Astrocyte of the cerebellum (primary cell): Measurements from ENCODE around the gene CLNK.

Experiments
- DNase-seq: peaks from one replicate; pipeline ENCODE4 v3.0.0-alpha.2; 2011; ENCODE audit warnings: low read depth
- H3K4me3 ChIP-seq: 2 replicates; pipeline ENCODE4 v1.5.1; 2011; ENCODE audit warnings: mild to moderate bottlenecking, low read depth, low read length, moderate library complexity
- in situ Hi-C: cut with HindIII; loops from 2 replicates; pipeline ENCODE4 v1.10.0; 2017; ENCODE audit warnings: low sequenced_read_pairs
- TF ChIP-seq, protein P1 (sequence below): IDR thresholded peaks from 2 replicates; pipeline ENCODE4 v1.5.1; 2012; ENCODE audit warnings: low read length, low read depth, moderate library complexity, mild to moderate bottlenecking; ENCODE audit errors: missing control alignments

Gene CLNK

GRCh38 chr4:10524196-10524833 is 160.3 kb downstream of the CLNK start:
- in situ Hi-C loops: no loop called here
- DNase-seq: no peak
- H3K4me3 ChIP-seq: no peak overlapping the region
- TF ChIP-seq, protein P1, sequence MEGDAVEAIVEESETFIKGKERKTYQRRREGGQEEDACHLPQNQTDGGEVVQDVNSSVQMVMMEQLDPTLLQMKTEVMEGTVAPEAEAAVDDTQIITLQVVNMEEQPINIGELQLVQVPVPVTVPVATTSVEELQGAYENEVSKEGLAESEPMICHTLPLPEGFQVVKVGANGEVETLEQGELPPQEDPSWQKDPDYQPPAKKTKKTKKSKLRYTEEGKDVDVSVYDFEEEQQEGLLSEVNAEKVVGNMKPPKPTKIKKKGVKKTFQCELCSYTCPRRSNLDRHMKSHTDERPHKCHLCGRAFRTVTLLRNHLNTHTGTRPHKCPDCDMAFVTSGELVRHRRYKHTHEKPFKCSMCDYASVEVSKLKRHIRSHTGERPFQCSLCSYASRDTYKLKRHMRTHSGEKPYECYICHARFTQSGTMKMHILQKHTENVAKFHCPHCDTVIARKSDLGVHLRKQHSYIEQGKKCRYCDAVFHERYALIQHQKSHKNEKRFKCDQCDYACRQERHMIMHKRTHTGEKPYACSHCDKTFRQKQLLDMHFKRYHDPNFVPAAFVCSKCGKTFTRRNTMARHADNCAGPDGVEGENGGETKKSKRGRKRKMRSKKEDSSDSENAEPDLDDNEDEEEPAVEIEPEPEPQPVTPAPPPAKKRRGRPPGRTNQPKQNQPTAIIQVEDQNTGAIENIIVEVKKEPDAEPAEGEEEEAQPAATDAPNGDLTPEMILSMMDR: no peak

DNA sequence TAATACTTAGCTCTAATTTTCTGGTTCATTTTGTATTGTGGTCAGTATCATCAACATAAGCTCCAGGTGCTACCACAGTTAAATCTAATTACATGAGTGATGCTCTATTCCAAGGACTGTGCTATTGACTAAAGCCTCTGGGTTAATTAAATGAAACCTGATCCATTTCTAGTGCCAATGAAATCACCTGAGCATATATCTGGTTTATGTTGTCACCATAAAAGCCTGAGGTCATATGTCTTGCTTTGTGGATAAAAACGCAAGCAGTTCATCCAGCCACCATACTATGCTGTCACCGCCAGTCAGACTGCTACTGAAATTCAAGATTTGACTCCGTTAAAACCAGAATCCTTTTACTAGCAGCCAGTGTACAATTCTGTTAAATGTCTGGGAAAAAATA is 163.1 kb downstream of the CLNK start:
- TF ChIP-seq, protein P1: no peak
- H3K4me3 ChIP-seq: no peak overlapping the region
- in situ Hi-C loops: no loop called here
- no peak for DNase-seq

- TF ChIP-seq, protein P1: no peak
- no peak overlapping the region for H3K4me3 ChIP-seq
- no peak for DNase-seq
- in situ Hi-C loops: no loop called here
Observed at GRCh38 chr4:10509733-10510132, 174.8 kb downstream of the CLNK start.

DNA sequence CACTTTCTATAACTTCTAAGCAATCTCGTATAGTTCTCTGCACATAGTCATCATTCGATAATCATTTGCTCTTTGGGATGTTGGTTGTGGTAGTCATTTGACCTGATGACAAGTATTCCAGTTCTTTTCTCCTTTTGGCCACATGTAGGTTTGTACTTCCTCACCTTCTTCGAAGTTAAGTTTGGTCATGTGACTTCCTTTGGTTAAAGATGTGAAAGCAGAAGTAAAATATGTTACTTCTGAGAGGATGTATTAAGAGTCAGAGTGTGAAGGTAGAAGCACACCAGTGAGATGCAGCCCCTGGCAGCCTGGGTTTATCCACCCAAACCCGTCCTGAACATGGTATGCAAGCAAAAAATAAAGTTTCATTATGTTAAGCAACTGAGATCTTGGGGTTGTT is 178.5 kb downstream of the CLNK start:
- in situ Hi-C loops: no loop called here
- TF ChIP-seq, protein P1: no peak
- DNase-seq: no peak
- H3K4me3 ChIP-seq: no peak overlapping the region

DNA sequence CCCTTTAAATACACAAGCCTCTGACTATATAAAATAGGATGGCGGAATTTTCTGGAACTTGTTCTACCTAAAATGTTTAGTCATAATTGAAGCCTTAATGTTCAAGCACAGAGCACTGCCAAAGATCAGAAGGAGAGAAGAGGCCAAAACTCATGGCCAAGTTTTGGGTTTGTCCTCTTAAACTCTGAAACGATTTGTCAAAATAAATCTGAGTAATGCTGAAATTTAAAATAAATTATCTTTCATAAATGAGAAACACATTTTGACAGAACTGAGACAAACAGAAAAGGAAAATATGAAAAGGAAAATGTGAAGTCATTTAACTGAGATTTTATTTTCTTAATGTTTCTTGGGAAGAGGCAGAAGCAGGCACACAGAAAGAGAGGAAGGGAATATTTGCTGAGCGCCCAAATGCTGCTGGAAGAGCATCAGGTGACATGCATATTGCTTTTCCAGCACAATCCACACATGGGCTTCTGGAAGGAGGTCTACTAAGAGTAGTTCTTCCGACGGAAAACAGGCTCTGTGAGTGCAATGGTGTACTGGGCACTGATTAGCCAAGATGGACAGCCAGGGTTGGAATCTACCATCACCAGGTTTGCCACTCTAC is 179.9 kb downstream of the CLNK start:
- DNase-seq: no peak
- in situ Hi-C loops: no loop called here
- TF ChIP-seq, protein P1: no peak
- H3K4me3 ChIP-seq: no peak overlapping the region

DNA sequence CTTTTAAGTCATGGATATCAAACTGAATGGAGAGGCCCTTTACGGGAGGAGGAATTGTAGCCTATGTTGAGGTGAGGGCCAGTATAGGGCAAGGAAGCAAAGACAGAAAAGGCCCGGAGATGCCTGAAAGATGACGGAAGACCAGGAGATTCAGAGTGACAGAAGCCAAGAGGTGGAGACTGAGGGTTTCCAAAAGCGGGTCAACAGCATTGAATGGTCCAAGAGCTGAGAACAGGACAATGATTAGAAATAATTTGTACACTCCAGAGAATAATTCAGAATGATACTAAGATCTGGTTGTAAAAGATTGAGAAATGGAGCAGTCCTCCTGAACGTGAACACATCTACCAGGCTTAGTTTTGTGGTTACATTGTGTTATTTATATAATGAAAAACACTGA is 181.9 kb downstream of the CLNK start:
- in situ Hi-C loops: no loop called here
- no peak for DNase-seq
- TF ChIP-seq, protein P1: no peak
- no peak overlapping the region for H3K4me3 ChIP-seq
